HG03432 (cell line): Measurements from ENCODE around the gene TSPY8.
"Not testable (repeated sequence)": the region's sequence is repeated elsewhere in the genome, so short reads cannot be mapped to it uniquely, and the experiment has no call there.

ENCODE experiments used
- ATAC-seq: cut with Tn5 transposase; IDR thresholded peaks from one replicate; pipeline ENCODE4 v1.9.1; 2021; ENCODE audit warnings: mild to moderate bottlenecking, moderate library complexity; ENCODE audit not compliant: unreplicated experiment

TSPY8 gene

GRCh38 chrY:9357497-9357896 lies at the start of gene TSPY8:
TSPY8 (plus strand) TSS chrY:9357797; CDS start chrY:9357843, 46 bp downstream.
- not testable (repeated sequence) for ATAC-seq

GRCh38 chrY:9320996-9321395 lies 36.6 kb upstream of the TSPY8 start:
- ATAC-seq: no peak

- ATAC-seq: not testable (repeated sequence)
Measured at GRCh38 chrY:9337164-9337563, 20.4 kb upstream of the TSPY8 start, which contains the start of gene TSPY4. TSPY4 (plus strand) TSS chrY:9337464; CDS start chrY:9337510, 46 bp downstream.

GRCh38 chrY:9396527-9396926 lies 38.9 kb downstream of the TSPY8 start:
- not testable (repeated sequence) for ATAC-seq

GRCh38 chrY:9398121-9398520 lies 40.5 kb downstream of the TSPY8 start, which contains the start of gene TSPY3:
TSPY3 (plus strand) TSS chrY:9398421; CDS start chrY:9398467, 46 bp downstream.
- ATAC-seq: not testable (repeated sequence)
